Measurements from ENCODE around the gene UGT1A4.

- TF ChIP-seq, protein P1, sequence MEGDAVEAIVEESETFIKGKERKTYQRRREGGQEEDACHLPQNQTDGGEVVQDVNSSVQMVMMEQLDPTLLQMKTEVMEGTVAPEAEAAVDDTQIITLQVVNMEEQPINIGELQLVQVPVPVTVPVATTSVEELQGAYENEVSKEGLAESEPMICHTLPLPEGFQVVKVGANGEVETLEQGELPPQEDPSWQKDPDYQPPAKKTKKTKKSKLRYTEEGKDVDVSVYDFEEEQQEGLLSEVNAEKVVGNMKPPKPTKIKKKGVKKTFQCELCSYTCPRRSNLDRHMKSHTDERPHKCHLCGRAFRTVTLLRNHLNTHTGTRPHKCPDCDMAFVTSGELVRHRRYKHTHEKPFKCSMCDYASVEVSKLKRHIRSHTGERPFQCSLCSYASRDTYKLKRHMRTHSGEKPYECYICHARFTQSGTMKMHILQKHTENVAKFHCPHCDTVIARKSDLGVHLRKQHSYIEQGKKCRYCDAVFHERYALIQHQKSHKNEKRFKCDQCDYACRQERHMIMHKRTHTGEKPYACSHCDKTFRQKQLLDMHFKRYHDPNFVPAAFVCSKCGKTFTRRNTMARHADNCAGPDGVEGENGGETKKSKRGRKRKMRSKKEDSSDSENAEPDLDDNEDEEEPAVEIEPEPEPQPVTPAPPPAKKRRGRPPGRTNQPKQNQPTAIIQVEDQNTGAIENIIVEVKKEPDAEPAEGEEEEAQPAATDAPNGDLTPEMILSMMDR (IDR thresholded peaks at IDR 0.05; ENCODE audit: extremely low read depth in 1 of 2, insufficient read depth in 1 of 2, low read depth in 1 of 2, low read length in 2 of 2) = no peak
- TF ChIP-seq POLR2A (IDR thresholded peaks at IDR 0.05; ENCODE audit: low read depth, low read length) = no peak
- no peak for TF ChIP-seq POLR2AphosphoS5 (IDR thresholded peaks at IDR 0.05; ENCODE audit: insufficient read depth, low read depth, low read length)
- TF ChIP-seq EZH2 (IDR thresholded peaks at IDR 0.05; ENCODE audit: borderline replicate concordance, low read depth, low read length, severe bottlenecking) = no peak
- TF ChIP-seq GATA2 (IDR thresholded peaks at IDR 0.05; ENCODE audit: insufficient read depth, insufficient read length, low read depth, low read length) = no peak
Measured at GRCh38 chr2:233811087-233811486, 92.6 kb downstream of the UGT1A4 start.

Measured in endothelial cell of umbilical vein (primary cell).